CD4-positive, alpha-beta T cell treated with Interferon gamma for 1 hour (primary cell): ENCODE results near the gene DGKH.
"Not testable (repeated sequence)": the region's sequence is repeated elsewhere in the genome, so short reads cannot be mapped to it uniquely, and the experiment has no call there.

ENCODE experiments used
- DNase-seq: peaks from one replicate; pipeline ENCODE4 v3.0.0-alpha.2; 2020

The DGKH gene

GRCh38 chr13:42116225-42116624 is 67.8 kb downstream of the DGKH start:
- no peak for DNase-seq

DNA sequence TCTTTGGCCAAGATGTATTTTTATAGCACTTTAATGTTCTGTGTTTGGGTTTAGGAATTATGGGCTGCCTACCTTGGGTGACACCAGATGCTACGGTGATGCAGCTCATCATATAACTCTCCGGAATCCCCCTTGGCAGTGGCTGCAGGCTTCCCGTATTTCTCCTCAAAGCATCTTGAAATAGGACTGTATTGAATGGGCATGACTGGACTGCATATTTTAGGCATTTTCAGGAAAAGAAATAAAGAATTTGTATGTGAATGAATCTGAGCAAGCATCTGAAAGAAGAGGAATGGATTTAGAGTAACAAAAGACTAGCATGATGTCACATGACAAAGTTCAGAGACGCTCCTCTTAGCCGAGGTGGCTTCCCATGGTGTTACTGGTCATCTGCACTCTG is 70.6 kb downstream of the DGKH start:
- DNase-seq, result no peak

- no peak for DNase-seq
These were observed 71.4 kb downstream of the DGKH start for GRCh38 chr13:42119875-42120274.

DNA sequence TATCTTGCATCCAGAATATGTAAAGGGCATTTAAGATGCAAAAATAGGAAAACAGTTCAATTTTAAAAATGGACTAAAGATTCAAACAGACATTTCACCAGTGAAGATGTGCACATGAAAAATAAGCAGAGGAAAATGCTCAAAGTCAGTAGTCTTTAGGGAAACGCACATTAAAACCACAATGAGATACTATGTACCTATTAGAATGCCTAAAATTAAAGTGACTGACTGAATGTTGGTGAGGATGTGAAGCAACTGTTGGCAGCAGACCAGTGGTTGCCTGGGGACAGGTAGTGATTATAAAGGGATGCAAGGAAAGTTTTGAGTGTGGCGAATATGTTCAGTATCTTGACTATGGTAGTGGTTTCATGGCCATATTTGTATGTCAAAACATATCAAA is 75.2 kb downstream of the DGKH start:
- DNase-seq, result no peak

GRCh38 chr13:42125046-42125445 is 76.6 kb downstream of the DGKH start:
- DNase-seq, result no peak

DNA sequence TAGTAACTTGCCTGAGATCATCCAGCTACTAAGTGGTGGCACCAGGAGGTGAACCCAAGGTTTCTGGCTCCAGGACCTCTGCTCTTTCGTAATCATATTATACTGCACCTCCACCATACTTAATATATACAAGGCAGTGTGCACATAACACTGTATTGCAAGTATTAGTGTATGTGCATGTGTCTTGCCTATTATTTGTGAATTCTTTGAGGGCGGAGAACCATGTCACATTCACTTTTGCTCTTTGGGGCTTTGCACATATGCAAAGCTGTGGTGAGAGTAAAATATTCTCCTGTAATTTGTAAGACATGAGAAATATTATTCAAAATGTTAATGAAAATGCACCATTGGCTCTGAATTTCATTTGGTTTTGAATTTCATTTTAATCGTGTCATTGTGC is 78.6 kb downstream of the DGKH start:
- no peak for DNase-seq

GRCh38 chr13:42129033-42129432 is 80.6 kb downstream of the DGKH start:
- DNase-seq, result no peak

GRCh38 chr13:42136518-42136917 is 88.1 kb downstream of the DGKH start:
- no peak for DNase-seq

DNA sequence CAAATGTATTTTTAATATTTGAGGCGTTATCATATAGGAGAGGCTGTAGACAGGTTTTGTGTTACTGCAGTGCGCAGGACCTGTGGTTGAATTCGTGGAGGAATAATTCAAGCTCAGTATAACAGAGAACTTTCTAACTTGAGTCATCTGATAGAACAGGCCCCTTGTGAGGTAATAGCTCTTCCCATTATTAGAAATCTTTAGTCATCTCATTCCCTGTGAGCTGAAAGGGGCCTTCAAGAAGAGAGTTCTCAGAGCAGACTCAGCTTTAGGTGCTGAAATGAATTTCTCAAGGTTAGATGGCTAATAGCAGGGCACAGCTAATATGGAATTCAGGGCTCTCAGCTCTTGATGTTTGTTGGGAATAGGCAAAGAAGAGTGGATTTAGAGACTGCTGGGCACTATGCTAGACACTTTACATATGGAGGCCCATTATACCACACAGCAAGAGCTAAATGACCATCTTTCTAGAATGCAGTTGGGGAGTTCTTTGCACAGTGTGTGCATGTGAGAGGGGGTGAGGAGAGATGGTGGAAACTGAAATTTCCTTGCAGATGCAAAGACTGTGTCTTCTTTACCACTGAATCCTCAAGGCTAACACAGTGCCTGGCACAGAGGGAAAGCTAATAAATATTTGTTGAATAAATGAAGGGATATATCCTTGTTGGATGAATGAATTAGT is 89.5 kb downstream of the DGKH start:
- DNase-seq, result no peak

DNA sequence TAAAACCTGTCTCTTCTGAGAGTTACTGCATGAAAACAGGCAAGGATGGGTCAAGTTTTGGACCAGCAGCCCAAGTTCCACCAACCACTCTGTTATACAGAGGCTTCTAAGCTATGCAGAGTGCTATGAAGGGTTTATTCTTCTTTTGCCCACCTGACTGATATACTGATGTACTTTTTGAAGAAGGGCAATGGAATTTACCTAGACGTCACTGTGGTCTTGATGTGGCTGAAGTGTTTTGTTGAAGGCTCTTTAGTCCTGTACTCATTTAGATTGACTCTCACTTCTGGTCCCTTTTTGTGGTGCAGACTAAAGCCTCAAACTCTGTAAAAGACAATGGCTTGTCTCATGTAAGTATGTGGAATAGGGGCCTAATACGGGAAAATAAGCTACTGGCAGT is 92.0 kb downstream of the DGKH start:
- no peak for DNase-seq

- not testable (repeated sequence) for DNase-seq
These were observed 92.6 kb downstream of the DGKH start for GRCh38 chr13:42141052-42141451.

DNA sequence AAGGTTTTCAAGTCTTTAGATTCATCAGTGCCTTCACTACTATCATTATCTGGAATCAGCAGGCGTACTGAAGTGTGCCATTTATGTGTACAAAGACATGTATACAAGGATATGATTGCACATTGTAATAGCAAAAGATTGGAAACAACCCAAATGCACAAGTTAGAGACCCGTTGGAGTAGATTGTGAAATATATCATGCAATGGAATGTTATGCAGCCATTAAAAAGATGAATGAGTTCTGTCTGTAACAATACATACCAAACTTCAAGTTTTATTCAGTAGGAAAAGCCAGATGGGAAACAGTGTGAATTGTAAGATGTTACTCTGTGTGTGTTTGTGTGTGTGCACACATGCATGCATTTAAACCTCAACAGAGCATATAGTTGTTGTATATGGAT is 97.9 kb downstream of the DGKH start:
- DNase-seq, result no peak

DNA sequence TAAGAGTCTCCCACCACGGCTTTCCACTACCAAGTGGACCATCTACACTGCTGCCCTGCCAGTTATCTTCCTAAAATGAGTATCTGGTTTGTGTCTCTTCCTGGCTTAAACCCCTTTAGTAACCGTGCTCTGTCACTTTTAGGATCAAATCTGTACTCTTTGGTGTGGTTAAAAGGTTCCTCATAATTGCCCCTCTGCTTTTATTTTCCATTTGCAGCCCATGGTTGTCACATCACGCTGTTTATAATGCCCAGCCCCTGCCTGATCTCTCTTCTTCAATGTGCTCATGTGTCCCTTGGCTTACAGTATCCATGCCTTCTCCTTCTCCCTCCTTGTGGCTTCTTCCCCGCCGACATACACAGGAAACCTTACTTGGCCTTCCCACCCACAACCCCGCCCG is 100.1 kb downstream of the DGKH start:
- no peak for DNase-seq

GRCh38 chr13:42149136-42149535 is 100.7 kb downstream of the DGKH start:
- DNase-seq, result no peak

- DNase-seq, result no peak
These were observed 103.3 kb downstream of the DGKH start for GRCh38 chr13:42151781-42152180.

DNA sequence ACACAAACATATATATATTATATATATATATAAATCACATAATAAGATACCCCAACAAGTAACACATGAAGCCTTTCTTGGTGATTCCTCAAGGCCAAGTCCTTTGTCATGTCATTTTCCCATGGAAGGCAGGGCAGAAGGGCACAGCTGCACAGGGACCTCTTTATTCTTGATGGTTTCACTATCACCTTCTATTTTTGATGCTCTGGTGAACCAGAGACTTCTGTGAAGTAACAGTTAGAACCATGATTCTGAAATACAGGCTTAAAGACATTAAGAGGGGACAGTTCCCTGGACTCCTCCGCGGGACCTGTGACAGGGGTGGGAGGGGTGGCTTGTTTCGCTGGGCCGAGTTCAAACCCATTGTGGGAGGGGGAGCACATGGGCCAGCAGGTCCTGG is 104.0 kb downstream of the DGKH start:
- no peak for DNase-seq

DNA sequence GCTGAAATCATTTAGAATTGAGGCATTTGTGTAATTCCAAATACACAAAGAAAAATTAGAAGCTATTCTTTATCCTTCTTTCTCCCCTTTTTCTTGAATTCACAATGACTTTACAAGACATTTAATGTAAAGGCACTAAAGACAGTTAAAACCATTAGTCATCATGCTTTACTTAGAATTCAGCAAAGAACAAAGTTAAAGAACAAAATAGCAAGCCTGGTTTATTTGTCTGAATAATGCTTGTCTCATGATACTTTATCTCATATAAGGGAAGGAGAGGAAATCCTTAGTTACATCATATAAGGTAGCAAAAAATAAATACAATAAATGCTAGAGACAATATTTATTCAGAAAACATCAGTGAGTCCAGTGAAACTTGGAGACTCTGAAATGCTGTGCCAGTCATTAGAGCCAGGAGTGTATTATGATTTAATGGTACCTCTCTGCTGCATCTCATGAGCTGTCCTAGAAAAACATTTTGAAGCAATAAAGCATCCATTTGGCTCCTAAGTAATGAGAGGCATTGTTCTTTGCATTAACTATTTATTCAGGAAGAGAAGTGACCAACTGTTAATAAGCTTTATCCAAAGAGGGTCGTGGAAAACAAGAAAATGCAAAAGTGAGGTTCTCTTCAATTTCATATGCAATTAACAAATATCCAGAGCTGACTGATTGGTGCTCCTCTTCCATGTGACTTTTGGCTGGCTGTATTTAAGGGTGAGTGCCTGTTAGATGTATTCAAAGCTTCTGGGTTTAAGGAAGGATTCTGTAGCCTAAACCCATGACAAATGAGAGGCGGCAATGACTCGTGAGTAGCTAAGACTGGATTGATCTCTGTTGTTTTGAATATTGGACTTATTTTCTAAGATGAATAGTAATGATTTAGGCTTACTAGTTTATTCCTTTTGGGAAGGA is 105.0 kb downstream of the DGKH start:
- DNase-seq, result no peak

- DNase-seq, result no peak
These were observed 106.8 kb downstream of the DGKH start for GRCh38 chr13:42155251-42155650.

GRCh38 chr13:42163338-42163737 is 114.9 kb downstream of the DGKH start:
- not testable (repeated sequence) for DNase-seq

GRCh38 chr13:42163910-42164309 is 115.5 kb downstream of the DGKH start:
- not testable (repeated sequence) for DNase-seq

DNA sequence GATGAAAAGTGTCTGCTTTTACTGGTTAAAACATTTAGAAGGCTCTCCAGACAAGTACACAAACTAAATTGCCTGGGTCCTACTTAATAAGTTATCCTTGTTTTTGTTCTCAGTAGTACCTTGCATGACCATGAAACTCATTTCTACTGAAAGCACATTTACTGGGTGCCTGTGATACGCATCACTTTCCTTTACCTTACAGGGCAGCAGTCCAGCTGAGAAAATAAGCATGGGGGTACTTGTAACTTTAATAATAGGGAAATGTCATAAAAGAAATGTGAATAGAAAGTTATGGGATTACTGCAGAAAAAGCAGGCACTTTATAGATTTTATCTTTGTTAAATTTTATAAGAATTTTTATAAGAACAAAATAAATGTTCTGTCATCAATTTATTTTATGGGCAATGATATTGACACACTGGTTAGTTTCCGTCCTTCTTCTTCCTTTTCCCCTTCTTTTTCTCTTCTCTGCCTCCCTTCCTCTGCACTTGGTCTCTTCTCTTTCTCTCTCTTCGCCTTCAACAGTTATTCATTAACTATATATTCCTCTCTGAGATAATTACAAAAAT is 116.2 kb downstream of the DGKH start:
- DNase-seq, result no peak

DNA sequence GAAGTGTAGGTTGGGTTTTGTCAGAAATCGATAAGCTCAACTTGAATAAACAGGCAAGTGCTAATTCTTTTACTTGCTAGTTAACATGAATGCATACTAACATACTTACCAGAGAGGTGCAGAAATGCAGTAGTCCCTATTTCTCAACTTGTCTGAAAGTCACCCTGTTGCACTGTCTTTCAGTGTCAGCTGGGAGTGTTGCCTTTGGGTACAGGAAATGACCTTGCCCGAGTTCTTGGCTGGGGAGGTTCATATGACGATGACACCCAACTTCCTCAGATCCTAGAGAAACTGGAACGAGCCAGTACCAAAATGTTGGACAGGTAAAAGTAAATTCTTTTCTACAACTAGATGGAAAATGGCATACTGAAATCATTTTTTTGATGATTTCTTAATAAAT is 120.0 kb downstream of the DGKH start:
- DNase-seq, result no peak

DNA sequence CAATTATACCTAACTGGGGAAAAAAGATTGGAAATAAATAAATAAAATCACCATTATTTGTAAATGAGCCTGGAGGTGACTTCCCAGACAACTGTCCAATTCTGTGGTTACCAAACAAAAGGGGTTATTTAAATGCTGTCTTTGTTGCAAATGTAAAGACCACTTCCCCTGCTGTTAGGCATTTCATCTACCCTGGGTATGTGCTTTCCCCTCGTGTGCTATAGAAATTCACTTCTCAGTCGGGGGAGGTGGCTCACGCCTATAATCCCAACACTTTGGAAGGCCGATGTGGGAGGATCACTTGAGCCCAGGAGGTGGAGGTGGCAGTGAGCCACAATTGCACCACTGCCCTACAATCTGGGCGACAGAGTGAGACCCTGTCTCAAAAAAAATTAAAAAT is 121.6 kb downstream of the DGKH start:
- DNase-seq, result no peak

- no peak for DNase-seq
These were observed 125.4 kb downstream of the DGKH start for GRCh38 chr13:42173789-42174343.
